Left forelimb (tissue), 1 donor: ENCODE data around the gene TRPV5.

ENCODE experiments used
- DNase-seq: peaks from one replicate; pipeline ENCODE4 v3.0.0-alpha.2; 2018; ENCODE audit warnings: low spot score

Gene TRPV5

DNA sequence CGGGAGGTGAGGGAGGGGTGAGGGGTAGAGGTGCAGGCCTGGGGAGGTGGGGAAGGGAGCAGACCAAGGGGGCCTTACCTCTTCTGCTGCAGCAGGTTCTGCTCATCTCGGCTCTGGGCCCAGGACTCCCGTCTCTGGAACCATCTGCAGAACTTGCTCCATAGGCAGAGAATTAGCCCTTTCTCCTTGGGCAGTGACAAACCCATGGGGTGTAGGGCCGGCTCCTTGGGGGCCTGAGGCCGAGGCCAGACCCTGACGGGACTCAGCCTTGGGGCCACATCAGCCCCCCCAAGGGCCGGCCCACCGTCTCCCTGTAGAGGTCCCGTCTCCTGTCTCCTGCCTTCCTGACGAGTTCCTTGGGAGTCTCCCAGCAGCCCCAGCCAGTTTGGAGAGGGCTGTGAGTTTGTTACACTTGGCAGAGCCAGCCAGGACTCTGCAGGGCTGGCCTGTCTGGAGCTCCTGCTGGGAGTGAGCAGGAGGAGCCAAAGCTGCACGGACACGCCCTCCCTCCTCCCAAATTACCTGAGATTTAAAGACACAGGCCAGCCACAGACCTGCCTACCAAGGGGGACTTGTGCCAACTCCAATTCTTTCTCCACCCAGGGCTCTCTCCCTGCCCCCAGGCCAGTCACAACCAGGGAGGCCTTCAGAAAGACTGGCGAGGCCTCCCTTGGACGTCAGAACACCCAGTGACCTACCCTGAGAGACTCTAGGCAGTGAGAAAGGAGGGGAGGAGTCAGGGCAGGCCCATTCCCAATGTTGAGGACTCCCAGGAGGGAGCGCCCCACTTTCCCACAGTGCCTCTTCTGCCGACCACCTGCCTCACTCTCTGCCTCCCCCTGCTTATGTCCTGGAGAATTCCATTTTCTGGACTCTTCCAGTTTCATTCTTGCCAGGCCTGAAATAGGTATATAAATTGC lies 48.0 kb downstream of the TRPV5 start, which contains the start of gene TRPV6:
TSS of gene TRPV6 (minus strand) at position 435 of the 920 bp plus-strand sequence.
- DNase-seq: peak; percentile 65

GRCh38 chr7:142884286-142884640 lies 49.3 kb downstream of the TRPV5 start:
- no peak for DNase-seq

- peak; percentile 36 for DNase-seq
Measured at GRCh38 chr7:142883571-142884285, 49.8 kb downstream of the TRPV5 start.

GRCh38 chr7:142883145-142883544 lies 50.4 kb downstream of the TRPV5 start:
- no peak for DNase-seq

GRCh38 chr7:142882338-142882678 lies 51.2 kb downstream of the TRPV5 start:
- DNase-seq: peak; percentile 37

DNA sequence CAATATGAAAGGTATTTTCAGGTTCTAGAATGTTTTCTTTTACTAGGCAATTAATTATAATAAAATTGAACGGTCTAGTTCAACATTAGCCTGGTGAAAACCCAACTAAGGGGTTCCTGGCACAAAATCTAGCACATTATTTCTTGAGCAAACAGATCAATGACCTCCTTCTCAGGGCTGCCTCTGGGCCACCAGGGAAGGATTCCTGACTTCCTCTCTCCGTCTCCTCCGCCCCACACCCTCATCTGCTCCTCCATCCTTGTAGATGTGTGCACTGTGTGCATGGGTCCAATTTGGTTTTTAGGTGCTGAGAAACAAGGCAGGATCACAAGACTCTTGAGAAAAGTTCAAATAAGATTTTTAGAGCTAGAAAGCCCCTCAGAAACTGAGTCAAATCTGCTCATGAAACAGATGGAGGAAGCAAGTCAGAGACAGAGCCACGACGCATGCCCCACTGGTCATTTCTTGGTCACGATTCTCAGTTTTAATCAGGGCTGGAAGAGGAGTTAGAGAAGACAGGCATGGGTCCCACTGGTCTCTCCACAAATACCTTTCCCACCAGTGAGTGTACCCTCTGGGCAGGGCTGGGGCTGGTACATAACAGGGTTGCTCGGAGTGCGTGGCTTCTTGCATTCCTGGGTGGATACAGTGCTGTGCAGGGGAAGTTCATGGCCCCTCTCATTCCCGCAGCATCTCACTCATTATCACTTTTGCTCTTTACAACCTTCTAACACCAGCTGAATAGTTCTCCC lies 51.8 kb downstream of the TRPV5 start:
- DNase-seq: peak; percentile 52

GRCh38 chr7:142880876-142881505 lies 52.6 kb downstream of the TRPV5 start:
- DNase-seq: peak; percentile 55

DNA sequence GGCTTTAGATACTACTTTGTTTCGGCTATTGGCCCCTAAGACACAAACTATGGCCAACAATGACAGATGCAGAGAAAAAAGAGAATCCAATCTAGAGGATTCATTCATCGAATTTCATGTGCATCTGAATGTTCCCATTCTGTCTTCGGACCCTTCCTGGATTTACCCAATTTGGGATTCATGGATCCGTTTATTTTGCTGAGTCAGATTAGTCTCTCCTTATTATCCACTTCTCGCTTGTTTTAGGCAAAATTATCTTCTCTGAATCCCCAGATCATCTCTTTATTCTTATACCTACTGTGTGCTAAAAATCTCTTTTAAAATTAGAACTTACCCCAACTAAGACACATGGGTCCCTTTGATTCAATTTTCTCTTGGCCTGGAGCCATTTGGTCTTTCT lies 54.5 kb downstream of the TRPV5 start:
- DNase-seq: no peak

DNA sequence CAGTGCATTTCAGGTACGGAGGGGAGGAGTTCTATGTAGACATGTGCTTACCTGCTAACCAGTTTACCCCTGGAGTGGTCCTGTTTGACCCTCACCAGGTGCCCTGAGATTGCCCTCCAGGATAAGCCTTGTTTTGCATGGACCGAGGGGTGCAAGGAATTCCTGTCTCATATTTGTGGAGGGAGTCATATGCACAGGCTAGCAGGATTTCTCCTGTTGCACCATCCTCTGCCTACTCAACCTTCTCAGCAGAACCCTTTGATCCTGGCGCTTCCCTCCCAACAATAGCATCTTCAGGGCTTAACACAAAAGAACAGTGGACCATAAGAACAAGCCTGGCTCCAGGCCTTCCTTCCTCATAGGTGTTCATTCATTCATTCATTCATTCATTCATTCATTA lies 55.2 kb downstream of the TRPV5 start:
- DNase-seq: peak; percentile 17

- DNase-seq: peak; percentile 45
Measured at GRCh38 chr7:142876991-142877910, 56.3 kb downstream of the TRPV5 start.

DNA sequence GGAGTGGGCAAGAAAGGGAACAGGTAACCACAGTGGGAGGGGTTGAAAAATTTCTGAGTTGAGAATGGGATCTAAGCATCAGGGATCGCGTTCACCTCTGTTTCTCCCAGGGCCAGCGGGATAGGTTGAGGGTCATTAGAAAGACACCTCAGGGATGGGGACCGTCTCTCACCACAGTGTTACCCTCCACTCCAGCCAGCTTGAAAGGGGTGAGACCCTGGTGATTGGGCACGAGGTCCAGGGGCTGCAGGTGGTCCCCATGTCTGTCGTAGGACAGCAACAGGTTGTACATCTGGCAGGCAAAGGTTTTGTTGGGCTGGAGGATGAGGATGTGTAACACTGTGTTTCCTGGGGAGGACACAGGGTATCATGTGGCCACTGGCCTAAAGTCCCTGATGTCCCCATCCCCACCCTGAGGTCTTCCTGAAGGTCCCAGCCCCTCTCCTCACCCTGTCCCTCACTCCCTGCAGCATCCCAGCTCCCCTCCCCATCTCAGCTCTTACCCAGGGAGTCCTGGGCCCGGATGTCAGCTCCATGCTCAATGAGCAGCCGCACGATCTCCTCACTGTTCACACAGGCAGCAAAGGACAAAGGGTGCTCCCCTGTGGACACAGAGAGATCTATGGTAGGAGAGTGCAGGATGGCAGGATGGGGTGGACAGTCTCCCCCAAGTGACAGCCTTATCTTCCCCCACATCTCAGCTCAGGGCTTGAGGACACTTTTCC lies 57.1 kb downstream of the TRPV5 start:
- DNase-seq: peak; percentile 45

- DNase-seq: peak; percentile 46
Measured at GRCh38 chr7:142875456-142875855, 58.1 kb downstream of the TRPV5 start.

DNA sequence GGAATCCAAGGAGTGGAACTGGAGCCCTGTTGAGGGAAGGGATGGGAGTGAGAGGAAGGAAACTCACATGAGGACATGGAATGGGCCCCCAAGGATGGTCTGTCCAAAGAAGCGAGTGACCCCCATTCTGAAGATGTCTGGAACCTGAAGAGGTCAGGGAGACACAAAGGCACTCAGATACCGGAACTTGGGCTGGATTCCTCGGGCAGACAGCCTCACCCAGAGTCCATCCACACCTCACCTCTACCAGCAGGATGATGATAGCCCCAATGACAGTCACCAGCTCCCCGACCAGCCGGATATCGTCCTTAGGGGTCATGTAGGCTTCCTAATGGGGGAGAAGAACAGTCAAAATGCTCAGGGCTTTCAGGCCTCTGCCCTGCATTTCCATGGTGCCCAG lies 58.7 kb downstream of the TRPV5 start:
- no peak for DNase-seq

- no peak for DNase-seq
Measured at GRCh38 chr7:142874409-142874808, 59.1 kb downstream of the TRPV5 start.

DNA sequence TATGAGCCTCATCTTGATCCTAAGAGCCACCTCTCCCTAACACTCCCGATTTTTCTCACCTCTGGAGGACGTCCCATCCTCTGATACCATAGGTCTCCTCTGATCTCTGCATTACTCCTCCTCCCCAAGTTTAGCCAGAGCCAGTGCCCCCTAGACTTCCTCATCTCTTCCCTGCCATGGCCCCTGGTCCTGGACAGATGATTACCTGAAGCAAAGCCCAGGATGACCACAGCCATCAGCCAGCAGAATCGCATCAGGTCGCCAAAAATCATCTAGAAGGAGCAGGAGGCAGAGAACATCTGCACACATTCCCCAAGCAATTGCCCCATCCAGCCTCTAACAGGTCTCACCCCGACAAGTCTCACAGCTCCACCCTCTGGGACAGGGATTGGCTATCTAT lies 59.7 kb downstream of the TRPV5 start:
- DNase-seq: peak; percentile 25

DNA sequence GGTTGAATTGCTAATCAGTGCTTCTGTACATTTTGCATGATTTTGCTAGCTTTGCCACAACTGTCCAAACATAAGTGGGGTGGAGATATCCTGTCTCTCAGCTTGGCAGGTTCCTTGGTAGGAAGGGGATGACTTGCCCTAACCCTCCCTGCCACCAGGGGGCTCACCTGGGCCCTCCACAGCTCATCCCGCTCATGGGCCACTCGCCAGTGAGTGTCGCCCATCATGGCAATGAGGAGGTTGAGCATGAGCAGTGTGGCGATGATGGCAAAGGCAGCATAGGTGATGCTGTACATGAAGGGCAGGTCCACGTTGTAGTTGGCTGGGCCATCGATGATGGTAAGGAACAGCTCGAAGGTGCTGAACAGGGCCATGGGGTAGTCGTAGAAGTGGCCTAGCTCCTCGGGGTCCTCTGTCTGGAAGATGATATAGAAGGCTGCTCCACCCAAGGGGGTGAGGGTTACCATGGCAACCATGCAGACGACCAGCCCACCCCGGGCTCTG lies 60.2 kb downstream of the TRPV5 start:
- peak; percentile 53 for DNase-seq

DNA sequence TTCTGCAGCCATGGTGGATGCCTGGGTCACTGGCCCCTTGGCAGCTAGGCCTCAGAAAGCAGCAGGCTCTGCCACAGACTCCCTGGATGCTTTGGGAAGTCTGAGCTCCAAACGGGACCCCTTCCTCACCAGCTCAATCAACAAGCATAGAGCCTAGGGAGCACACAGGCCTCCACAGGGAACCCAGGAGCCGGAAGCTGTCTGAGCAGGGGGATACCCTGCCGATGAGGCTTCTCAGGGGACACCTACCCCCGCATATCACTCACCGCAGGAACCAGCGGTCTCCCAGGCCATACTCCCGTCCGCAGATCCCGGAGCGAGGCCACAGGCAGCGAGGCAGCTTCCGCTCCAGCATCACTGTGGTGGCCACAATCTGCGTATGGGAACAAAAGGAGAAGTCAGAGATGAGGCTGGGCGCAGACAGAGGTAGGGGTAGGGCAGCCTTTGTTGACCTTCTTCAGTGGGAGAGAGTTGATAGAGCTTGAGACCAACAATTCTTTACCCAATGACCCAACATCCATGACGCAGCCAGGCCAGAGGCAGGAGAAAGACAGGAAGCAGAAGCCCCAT lies 61.4 kb downstream of the TRPV5 start:
- DNase-seq: peak; percentile 25

DNA sequence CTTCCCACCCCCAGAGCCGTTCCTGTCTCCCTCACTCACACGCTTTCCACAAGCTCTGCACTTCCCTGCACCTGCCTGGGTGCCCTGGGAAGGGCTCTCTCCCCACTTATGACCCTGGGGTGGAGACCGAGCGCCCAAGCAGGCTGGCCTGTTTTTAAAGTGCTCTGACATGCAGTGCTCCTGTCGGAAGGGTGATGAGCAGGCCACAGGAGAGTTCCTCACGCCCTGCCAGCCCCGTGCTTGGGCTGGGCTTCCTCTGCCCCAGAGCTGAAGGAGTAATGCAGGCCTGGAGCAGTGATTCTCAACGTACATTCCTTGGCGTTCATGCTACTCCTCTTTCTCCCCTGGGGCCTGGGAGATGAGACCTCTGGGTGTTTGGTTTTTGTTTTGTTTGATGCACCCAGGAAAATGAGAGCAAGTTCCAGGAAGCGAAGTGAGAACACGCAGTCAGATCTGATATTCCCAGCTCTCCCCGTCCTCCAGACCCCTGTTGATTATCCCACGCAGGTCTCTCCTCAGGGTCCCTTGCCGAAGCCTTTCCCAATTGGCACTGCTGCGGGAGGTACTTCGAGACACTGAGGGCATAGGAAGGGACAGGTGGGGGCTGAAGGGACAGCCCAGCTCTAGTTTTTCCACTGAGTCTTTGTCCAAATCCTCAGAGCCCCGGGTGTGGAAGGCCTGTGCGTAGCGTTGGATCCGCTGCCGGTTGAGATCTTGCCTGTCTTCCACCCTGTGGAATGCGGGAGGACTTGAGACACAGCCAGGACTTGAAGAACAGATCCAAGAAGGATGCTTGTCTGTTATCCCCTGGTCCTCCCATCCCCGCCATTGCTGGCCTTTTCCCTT lies 62.1 kb downstream of the TRPV5 start:
- DNase-seq: peak; percentile 49
